GM21528 (cell line): ENCODE data around the gene ST3GAL3.
A peak's percentile ranks its signal among the peaks of the same experiment; 100 is the strongest.
"Not testable (repeated sequence)": the region's sequence is repeated elsewhere in the genome, so short reads cannot be mapped to it uniquely, and the experiment has no call there.

Source experiments
- ATAC-seq: cut with Tn5 transposase; IDR thresholded peaks from one replicate; pipeline ENCODE4 v1.9.1; 2021; ENCODE audit warnings: mild to moderate bottlenecking, moderate library complexity; ENCODE audit not compliant: unreplicated experiment, low FRiP score

Gene ST3GAL3

GRCh38 chr1:43699281-43699680, 8.1 kb upstream of the ST3GAL3 start:
- no peak for ATAC-seq

GRCh38 chr1:43703836-43704235, 3.5 kb upstream of the ST3GAL3 start:
- ATAC-seq: no peak

- ATAC-seq: no peak
Observed at GRCh38 chr1:43704838-43705237, 2.5 kb upstream of the ST3GAL3 start.

GRCh38 chr1:43705334-43705733, 2.0 kb upstream of the ST3GAL3 start:
- no peak for ATAC-seq

GRCh38 chr1:43705982-43706597, 1.2 kb upstream of the ST3GAL3 start:
- no peak for ATAC-seq

GRCh38 chr1:43706598-43707189, 642 bp upstream of the ST3GAL3 start:
- ATAC-seq: peak; percentile 6

GRCh38 chr1:43708002-43708410, 670 bp downstream of the ST3GAL3 start:
- ATAC-seq: no peak

- no peak for ATAC-seq
Observed at GRCh38 chr1:43711049-43711448, 3.7 kb downstream of the ST3GAL3 start.

- ATAC-seq: no peak
Observed at GRCh38 chr1:43711524-43712386, 4.4 kb downstream of the ST3GAL3 start.

GRCh38 chr1:43716559-43717281, 9.4 kb downstream of the ST3GAL3 start:
- no peak for ATAC-seq

GRCh38 chr1:43719063-43719462, 11.7 kb downstream of the ST3GAL3 start:
- no peak for ATAC-seq

- not testable (repeated sequence) for ATAC-seq
Observed at GRCh38 chr1:43719670-43720419, 12.5 kb downstream of the ST3GAL3 start.

GRCh38 chr1:43722810-43723209, 15.5 kb downstream of the ST3GAL3 start:
- ATAC-seq: no peak

- no peak for ATAC-seq
Observed at GRCh38 chr1:43729816-43730463, 22.6 kb downstream of the ST3GAL3 start.

GRCh38 chr1:43731867-43732531, 24.7 kb downstream of the ST3GAL3 start:
- no peak for ATAC-seq

GRCh38 chr1:43736819-43737218, 29.5 kb downstream of the ST3GAL3 start:
- no peak for ATAC-seq

- no peak for ATAC-seq
Observed at GRCh38 chr1:43742026-43742425, 34.7 kb downstream of the ST3GAL3 start.

- no peak for ATAC-seq
Observed at GRCh38 chr1:43743206-43743605, 35.9 kb downstream of the ST3GAL3 start.

GRCh38 chr1:43747736-43748135, 40.4 kb downstream of the ST3GAL3 start:
- ATAC-seq: no peak
